Suprapubic skin (tissue), 4 donors: ENCODE measurements around the gene HDGFL2. TPM values are rescaled to one million over a fixed set of nuclear protein-coding genes. Genes with fewer than 3 reads are reported as not detected.

ENCODE experiments used
- DNase-seq, 2 donors: peaks; one replicate each; pipeline ENCODE4 v3.0.0-alpha.2; 2019; ENCODE audit warnings: low spot score in 2 of 2
- H3K27ac ChIP-seq: fragments of 200-600 bp; sonication (generic); one replicate; pipeline ENCODE4 v1.5.1; 2019
- H3K27me3 ChIP-seq: fragments of 200-600 bp; sonication (generic); one replicate; pipeline ENCODE4 v1.5.1; 2019
- H3K36me3 ChIP-seq: fragments of 200-600 bp; sonication (generic); one replicate; pipeline ENCODE4 v1.5.1; 2019
- H3K4me1 ChIP-seq: fragments of 200-600 bp; sonication (generic); one replicate; pipeline ENCODE4 v1.5.1; 2019
- H3K4me3 ChIP-seq: fragments of 200-600 bp; sonication (generic); one replicate; pipeline ENCODE4 v1.5.1; 2019; ENCODE audit warnings: mild to moderate bottlenecking
- H3K9me3 ChIP-seq: fragments of 200-600 bp; sonication (generic); one replicate; pipeline ENCODE4 v1.5.1; 2019
- EP300 ChIP-seq: sonication (generic); formaldehyde crosslinking; IDR thresholded peaks from one replicate; pipeline ENCODE4 v1.6.1; 2017; ENCODE audit warnings: antibody characterized with exemption
- POLR2A ChIP-seq, 2 donors: fragments of 450-650 bp; IDR thresholded peaks; one replicate each; pipeline ENCODE4 v1.6.1; 2017; ENCODE audit warnings: antibody characterized with exemption in 2 of 2, mild to moderate bottlenecking in 2 of 2, moderate library complexity in 2 of 2
- POLR2AphosphoS5 ChIP-seq, 3 donors: sonication (generic); formaldehyde crosslinking; IDR thresholded peaks; one replicate each; pipeline ENCODE4 v1.6.1; 2017; ENCODE audit warnings: antibody characterized with exemption in 3 of 3
- WGBS: methylation state at CpG from one replicate; pipeline ENCODE4 v1.1.5; 2018; 5-methylcytosine and 5-hydroxymethylcytosine counted together
- total RNA-seq, 4 donors: library from RNA; depleted of rRNA; stranded (reverse); fragments of >200 nt; gene quantifications; one replicate each; pipeline ENCODE4 v1.1.0, GENCODE V29; 2016
- TF ChIP-seq, protein P1 (sequence below), 2 donors: fragments of 200-600 bp in 1 of 2; fragments of 450-650 bp in 1 of 2; sonication (generic) in 1 of 2; IDR thresholded peaks; one replicate each; pipeline ENCODE4 v1.5.1; 2016 to 2019; ENCODE audit warnings: antibody characterized with exemption in 2 of 2, mild to moderate bottlenecking in 1 of 2, moderate library complexity in 1 of 2

Gene HDGFL2
- total RNA-seq, 4 donors from 2014 or later: 23.0 to 27.4 (median 23.4) TPM

DNA sequence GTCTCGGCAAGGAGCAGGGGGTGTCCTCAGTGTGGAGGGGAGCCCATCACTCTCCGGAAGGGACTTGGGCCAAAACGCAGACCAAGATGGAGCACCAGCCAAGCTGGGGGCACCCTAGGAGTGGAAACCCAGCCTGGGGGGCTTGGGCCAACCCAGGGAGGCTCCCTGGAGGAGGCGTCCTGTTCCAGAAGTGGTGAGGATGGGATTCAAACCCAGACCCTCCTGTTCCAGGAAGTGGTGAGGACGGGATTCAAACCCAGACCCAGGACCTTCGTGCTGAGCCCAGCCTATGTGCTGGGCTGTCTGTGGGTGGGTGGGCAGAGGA, 47.0 kb downstream of the HDGFL2 start:
- H3K27ac ChIP-seq: no peak overlapping the region
- no peaks in the 10 kb centered on the region for H3K36me3 ChIP-seq
- peaks cover 14% of the 10 kb centered on the region for H3K4me1 ChIP-seq
- TF ChIP-seq EP300: no peak
- TF ChIP-seq, protein P1, sequence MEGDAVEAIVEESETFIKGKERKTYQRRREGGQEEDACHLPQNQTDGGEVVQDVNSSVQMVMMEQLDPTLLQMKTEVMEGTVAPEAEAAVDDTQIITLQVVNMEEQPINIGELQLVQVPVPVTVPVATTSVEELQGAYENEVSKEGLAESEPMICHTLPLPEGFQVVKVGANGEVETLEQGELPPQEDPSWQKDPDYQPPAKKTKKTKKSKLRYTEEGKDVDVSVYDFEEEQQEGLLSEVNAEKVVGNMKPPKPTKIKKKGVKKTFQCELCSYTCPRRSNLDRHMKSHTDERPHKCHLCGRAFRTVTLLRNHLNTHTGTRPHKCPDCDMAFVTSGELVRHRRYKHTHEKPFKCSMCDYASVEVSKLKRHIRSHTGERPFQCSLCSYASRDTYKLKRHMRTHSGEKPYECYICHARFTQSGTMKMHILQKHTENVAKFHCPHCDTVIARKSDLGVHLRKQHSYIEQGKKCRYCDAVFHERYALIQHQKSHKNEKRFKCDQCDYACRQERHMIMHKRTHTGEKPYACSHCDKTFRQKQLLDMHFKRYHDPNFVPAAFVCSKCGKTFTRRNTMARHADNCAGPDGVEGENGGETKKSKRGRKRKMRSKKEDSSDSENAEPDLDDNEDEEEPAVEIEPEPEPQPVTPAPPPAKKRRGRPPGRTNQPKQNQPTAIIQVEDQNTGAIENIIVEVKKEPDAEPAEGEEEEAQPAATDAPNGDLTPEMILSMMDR (IDR thresholded peaks at IDR 0.05): no peak
- TF ChIP-seq POLR2A (IDR thresholded peaks at IDR 0.05): no peak
- TF ChIP-seq POLR2AphosphoS5 (IDR thresholded peaks at IDR 0.05): no peak
- DNase-seq: no peak
- WGBS: no CpG with 5 or more reads among the region's 6 CpGs
- no peak overlapping the region for H3K4me3 ChIP-seq
- no peaks in the 10 kb centered on the region for H3K9me3 ChIP-seq
- peaks cover 7% of the 10 kb centered on the region for H3K27me3 ChIP-seq

DNA sequence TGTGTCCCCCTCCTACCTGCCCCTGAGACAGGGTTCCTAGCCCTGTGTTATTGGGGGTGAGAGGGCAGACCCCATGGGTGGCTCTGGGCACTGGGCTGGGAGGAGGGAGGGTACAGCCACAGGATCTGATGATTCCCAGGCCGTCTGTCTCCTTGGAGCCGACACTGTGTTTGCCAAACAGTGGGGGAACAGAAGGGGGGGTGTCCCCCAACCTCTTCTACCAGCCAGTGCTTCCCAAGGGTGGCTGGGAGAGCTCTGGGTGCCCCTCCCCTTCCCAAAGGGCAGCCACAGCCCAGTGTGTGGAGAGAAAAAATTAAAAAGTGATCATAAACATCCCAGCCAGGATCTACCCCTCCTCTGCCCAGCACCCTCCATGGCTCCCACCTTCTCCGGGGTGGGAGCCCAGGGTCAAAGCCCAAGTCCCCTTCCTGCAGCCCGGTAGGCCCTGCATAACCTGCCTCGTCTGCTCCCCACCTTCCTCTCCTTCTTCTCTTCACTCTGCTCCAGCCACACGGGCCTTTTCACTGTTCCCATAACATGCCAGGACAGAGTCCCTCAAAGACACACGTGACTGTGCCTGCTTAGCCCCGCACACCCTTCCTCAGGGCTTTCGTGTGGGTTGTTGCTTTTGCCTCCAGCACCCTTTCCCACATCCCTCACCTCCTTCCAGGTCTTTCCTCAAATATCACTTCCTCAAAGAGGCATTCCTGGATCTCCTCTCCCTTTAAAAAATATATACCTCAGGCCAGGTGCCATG, 47.6 kb downstream of the HDGFL2 start:
- peaks cover 7% of the 10 kb centered on the region for H3K27me3 ChIP-seq
- H3K4me3 ChIP-seq: no peak overlapping the region
- H3K36me3 ChIP-seq: no peaks in the 10 kb centered on the region
- TF ChIP-seq EP300 (no peak), POLR2A (IDR thresholded peaks at IDR 0.05) (no peak), POLR2AphosphoS5 (IDR thresholded peaks at IDR 0.05) (no peak)
- TF ChIP-seq, protein P1 (IDR thresholded peaks at IDR 0.05): no peak
- H3K9me3 ChIP-seq: no peaks in the 10 kb centered on the region
- WGBS: 33% methylated on average over 9 of the region's 9 CpGs
- H3K27ac ChIP-seq: no peak overlapping the region
- no peak for DNase-seq
- H3K4me1 ChIP-seq: peaks cover 14% of the 10 kb centered on the region

DNA sequence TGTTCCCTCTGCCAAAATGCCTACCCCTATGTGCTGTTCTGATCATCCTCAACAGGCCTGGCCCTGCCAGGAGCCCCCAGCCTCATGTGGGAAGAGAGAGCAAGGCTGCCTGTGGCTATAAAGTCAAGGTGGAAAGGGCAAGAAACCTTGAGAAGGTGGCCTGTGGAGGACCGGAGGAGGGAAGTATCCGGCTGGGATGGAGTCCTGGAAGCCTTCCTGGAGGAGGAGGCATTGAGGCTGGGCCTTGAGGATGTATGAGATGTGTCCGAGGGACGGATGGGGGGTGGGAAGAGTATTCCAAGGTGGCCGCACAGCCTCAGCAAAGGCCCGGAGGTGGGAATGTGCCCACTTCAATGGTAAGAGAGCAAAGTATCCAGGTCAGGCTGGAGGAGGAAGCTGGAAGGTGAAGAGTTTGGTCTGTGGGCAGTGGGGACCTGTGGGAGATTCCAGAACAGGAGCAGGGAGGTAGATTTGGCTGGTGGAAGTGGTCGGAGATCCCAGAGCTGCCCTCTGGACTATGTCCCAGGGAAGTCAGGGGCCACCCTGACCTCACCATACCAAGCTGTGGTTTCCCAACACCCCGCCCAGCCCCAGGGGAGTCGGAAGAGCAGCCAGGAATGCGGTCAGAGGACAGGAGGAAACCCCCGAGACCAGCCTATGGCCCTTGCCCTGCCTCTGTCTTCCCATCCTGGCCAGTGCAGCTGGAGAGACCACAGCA, 49.2 kb downstream of the HDGFL2 start:
- 83% methylated on average over 11 of the region's 11 CpGs for WGBS
- Histone ChIP-seq H3K27me3 (peaks cover 7% of the 10 kb centered on the region), H3K36me3 (no peaks in the 10 kb centered on the region), H3K9me3 (no peaks in the 10 kb centered on the region), H3K4me3 (no peak overlapping the region), H3K4me1 (peaks cover 14% of the 10 kb centered on the region), H3K27ac (no peak overlapping the region)
- no peak for TF ChIP-seq POLR2A (IDR thresholded peaks at IDR 0.05)
- TF ChIP-seq, protein P1 (IDR thresholded peaks at IDR 0.05): no peak
- no peak for TF ChIP-seq EP300
- TF ChIP-seq POLR2AphosphoS5 (IDR thresholded peaks at IDR 0.05): no peak
- no peak for DNase-seq

DNA sequence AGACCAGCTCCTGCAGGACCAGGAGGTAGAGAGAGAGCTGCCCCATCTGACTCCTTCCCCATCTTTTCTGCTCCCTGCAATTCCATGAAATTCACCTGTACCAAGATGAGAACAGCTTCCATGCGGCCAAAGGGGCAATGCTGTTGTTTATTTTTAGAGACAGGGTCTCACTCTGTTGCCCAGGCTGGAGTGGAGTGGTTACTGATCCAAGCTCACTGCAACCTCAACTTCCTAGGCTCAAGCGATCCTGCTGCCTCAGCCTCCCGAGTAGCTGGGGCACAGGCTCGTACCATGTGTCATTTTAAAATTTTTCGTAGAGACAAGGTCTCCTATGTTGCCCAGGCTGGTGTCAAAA, 49.8 kb downstream of the HDGFL2 start:
- TF ChIP-seq POLR2AphosphoS5 (IDR thresholded peaks at IDR 0.05) (no peak), POLR2A (IDR thresholded peaks at IDR 0.05) (no peak), EP300 (no peak)
- TF ChIP-seq, protein P1 (IDR thresholded peaks at IDR 0.05): no peak
- no peak for DNase-seq
- Histone ChIP-seq H3K27me3 (peaks cover 6% of the 10 kb centered on the region), H3K4me3 (no peak overlapping the region), H3K27ac (no peak overlapping the region), H3K4me1 (peaks cover 14% of the 10 kb centered on the region), H3K36me3 (no peaks in the 10 kb centered on the region), H3K9me3 (no peaks in the 10 kb centered on the region)
- WGBS: 94% methylated on average over 3 of the region's 5 CpGs

DNA sequence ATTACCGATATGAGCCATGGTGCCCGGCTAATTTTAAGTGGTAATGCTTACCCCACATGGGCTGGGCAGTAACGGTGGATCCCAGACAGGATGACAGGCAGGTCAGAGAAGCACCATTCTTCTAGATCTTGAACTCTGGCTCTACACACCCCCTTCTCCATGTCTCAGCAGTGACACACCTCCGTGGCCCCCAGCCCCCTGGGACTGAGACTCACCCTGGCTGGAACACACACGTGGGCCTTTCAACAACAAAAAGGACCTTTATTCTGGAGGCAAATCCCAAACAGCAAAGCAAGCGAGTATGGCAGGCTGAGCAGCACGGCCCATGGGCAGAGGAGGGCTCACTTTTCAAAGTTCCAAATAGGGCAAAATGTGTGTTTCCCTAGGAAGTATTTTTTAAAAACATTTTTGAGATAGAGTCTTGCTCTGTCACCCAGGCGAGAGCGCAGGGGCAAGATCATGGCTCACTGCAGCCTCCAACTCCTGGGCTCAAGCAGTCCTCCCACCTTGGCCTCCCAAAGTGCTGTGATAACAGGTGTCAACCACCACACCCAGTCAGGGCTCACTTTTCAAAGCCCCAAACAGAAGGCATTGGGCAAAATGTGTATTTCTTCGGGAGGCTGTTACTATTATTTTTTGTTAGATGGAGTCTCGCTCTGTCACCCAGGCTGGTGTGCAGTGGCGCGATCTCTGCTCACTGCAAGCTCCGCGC, 50.4 kb downstream of the HDGFL2 start:
- TF ChIP-seq EP300 (no peak), POLR2A (IDR thresholded peaks at IDR 0.05) (no peak), POLR2AphosphoS5 (IDR thresholded peaks at IDR 0.05) (no peak)
- no peak overlapping the region for H3K4me3 ChIP-seq
- H3K9me3 ChIP-seq: no peaks in the 10 kb centered on the region
- peaks cover 2% of the 10 kb centered on the region for H3K27me3 ChIP-seq
- H3K27ac ChIP-seq: no peak overlapping the region
- WGBS: 87% methylated on average over 15 of the region's 15 CpGs
- peaks cover 14% of the 10 kb centered on the region for H3K4me1 ChIP-seq
- H3K36me3 ChIP-seq: no peaks in the 10 kb centered on the region
- no peak for DNase-seq
